HCT116 (cell line): ENCODE results near the gene PHF21B. TPM values are rescaled to one million over a fixed set of nuclear protein-coding genes. Genes with fewer than 3 reads are reported as not detected.

Experiments used
- ATAC-seq: fragments of 200-7000 bp; cut with Tn5 transposase; 2 replicates; pipeline ENCODE4 v1.9.1; 2020; ENCODE audit warnings: mild to moderate bottlenecking, moderate library complexity
- BruUV-seq: library from RNA; stranded (reverse); fragments of 400-500 nt; replicated peaks from 2 replicates; lab custom pipeline; 2021; lab: Mats Ljungman, UMichigan
- CTCF ChIA-PET: fragments of 300-600 bp; sonication (Branson Sonifier 250); formaldehyde crosslinking; loops from one replicate; lab custom pipeline; 2021; ENCODE audit warnings: antibody characterized with exemption; lab: Charles Lee
- POLR2A ChIA-PET: fragments of 300-600, 350-600 bp; sonication (Branson Sonifier 250); formaldehyde crosslinking; loops from one replicate; lab custom pipeline; 2021; ENCODE audit warnings: antibody characterized with exemption; lab: Charles Lee
- RAD21 ChIA-PET, 2 experiments: fragments of 300-600 bp; sonication (Branson Sonifier 250); formaldehyde crosslinking; loops; one replicate each; lab custom pipeline; 2023; ENCODE audit warnings: low total read pairs in 2 of 2; ENCODE audit not compliant: uncharacterized antibody in 2 of 2, unreplicated experiment in 2 of 2, low non-redundant PET in 1 of 2; lab: Charles Lee
- DNase-seq: peaks from one replicate; pipeline ENCODE4 v3.0.0-alpha.2; 2010; ENCODE audit warnings: low read depth, low spot score
- H2AFZ ChIP-seq: fragments of 200-600 bp; shearing (Covaris generic), sonication (generic); 2 replicates; pipeline ENCODE4 v1.6.1; 2017; ENCODE audit warnings: low read depth, mixed run types, mixed read lengths, antibody characterized with exemption, low read length; ENCODE audit not compliant: poor library complexity, severe bottlenecking
- H3K27ac ChIP-seq: 2 replicates; pipeline ENCODE4 v1.5.1; 2012; ENCODE audit warnings: low read depth, low read length
- H3K27me3 ChIP-seq: fragments of 200-600 bp; sonication (generic); 2 replicates; pipeline ENCODE4 v1.6.1; 2016; ENCODE audit warnings: mixed run types, low read length, mixed read lengths; ENCODE audit not compliant: insufficient read depth
- H3K36me3 ChIP-seq, 2 experiments: fragments of 200-500 bp in 1 of 2; fragments of 200-600 bp in 1 of 2; sonication (Bioruptor generic) in 1 of 2; sonication (generic) in 1 of 2; 2 replicates each; pipeline versions ENCODE4 v1.5.1 to v1.6.1; 2014 to 2016; ENCODE audit warnings: low read length in 2 of 2, inconsistent platforms in 1 of 2, mixed read lengths in 1 of 2, mixed run types in 1 of 2; ENCODE audit not compliant: insufficient read depth in 2 of 2, control insufficient read depth in 1 of 2
- H3K4me1 ChIP-seq, 2 experiments: fragments of 200-600 bp in 1 of 2; sonication (generic) in 1 of 2; 2 replicates each; pipeline versions ENCODE4 v1.5.1 to v1.6.1; 2012 to 2017; ENCODE audit warnings: low read length in 2 of 2, inconsistent platforms in 1 of 2, mild to moderate bottlenecking in 1 of 2, mixed read lengths in 1 of 2, mixed run types in 1 of 2, moderate library complexity in 1 of 2; ENCODE audit not compliant: insufficient read depth in 2 of 2, control insufficient read depth in 1 of 2
- H3K4me2 ChIP-seq: fragments of 200-600 bp; sonication (generic); 2 replicates; pipeline ENCODE4 v1.6.1; 2017; ENCODE audit warnings: mixed run types, low read length, mixed read lengths
- H3K4me3 ChIP-seq, 2 experiments: fragments of 200-600 bp in 1 of 2; sonication (generic) in 1 of 2; replicated peaks in 1 of 2; 2 replicates each; pipeline ENCODE4 v1.5.1; 2011 to 2016; ENCODE audit warnings: low read length in 2 of 2, control low read depth in 1 of 2, low read depth in 1 of 2, mild to moderate bottlenecking in 1 of 2, mixed read lengths in 1 of 2, mixed run types in 1 of 2
- H3K79me2 ChIP-seq: fragments of 200-600 bp; sonication (generic); 2 replicates; pipeline ENCODE4 v1.6.1; 2017; ENCODE audit warnings: mild to moderate bottlenecking, mixed run types, low read length, moderate library complexity, mixed read lengths; ENCODE audit not compliant: insufficient read depth
- H3K9ac ChIP-seq: fragments of 200-600 bp; sonication (generic); 2 replicates; pipeline ENCODE4 v1.6.1; 2016; ENCODE audit warnings: low read length, mixed read lengths
- H3K9me2 ChIP-seq: fragments of 200-600 bp; sonication (generic), shearing (Covaris generic); 2 replicates; pipeline ENCODE4 v1.6.1; 2017; ENCODE audit warnings: mixed run types, mild to moderate bottlenecking, moderate library complexity; ENCODE audit not compliant: insufficient read depth
- H3K9me3 ChIP-seq, 2 experiments: fragments of 200-500 bp in 1 of 2; fragments of 200-600 bp in 1 of 2; sonication (Bioruptor generic) in 1 of 2; sonication (generic) in 1 of 2; 2 replicates each; pipeline ENCODE4 v1.6.1; 2014 to 2017; ENCODE audit warnings: low read length in 2 of 2, mixed read lengths in 2 of 2, inconsistent platforms in 1 of 2, low read depth in 1 of 2, mild to moderate bottlenecking in 1 of 2, mixed run types in 1 of 2, moderate library complexity in 1 of 2; ENCODE audit not compliant: control insufficient read depth in 1 of 2, insufficient read depth in 1 of 2
- H4K20me1 ChIP-seq: fragments of 200-600 bp; sonication (generic), shearing (Covaris generic); 2 replicates; pipeline ENCODE4 v1.6.1; 2017; ENCODE audit warnings: mixed run types, mild to moderate bottlenecking, moderate library complexity; ENCODE audit not compliant: insufficient read depth
- CBX3 ChIP-seq: IDR thresholded peaks from 2 replicates; pipeline ENCODE4 v1.6.1; 2012; ENCODE audit warnings: low read depth
- CEBPB ChIP-seq: IDR thresholded peaks from 2 replicates; pipeline ENCODE4 v1.6.1; 2012; ENCODE audit warnings: low read depth
- CTCF ChIP-seq, 3 experiments: fragments of 200-600 bp in 1 of 3; sonication (generic) in 1 of 3; IDR thresholded peaks in 2 of 3; conservative IDR thresholded peaks in 1 of 3; 2 replicates each; pipeline ENCODE4 v1.5.1; 2012 to 2017; ENCODE audit warnings: low read depth in 2 of 3, low read length in 2 of 3, antibody characterized with exemption in 1 of 3, borderline replicate concordance in 1 of 3, control low read depth in 1 of 3, mild to moderate bottlenecking in 1 of 3, mixed read lengths in 1 of 3, mixed run types in 1 of 3, moderate library complexity in 1 of 3; ENCODE audit not compliant: insufficient read depth in 1 of 3
- EGR1 ChIP-seq: IDR thresholded peaks from 2 replicates; pipeline ENCODE4 v1.6.1; 2012; ENCODE audit warnings: low read depth
- ELF1 ChIP-seq: IDR thresholded peaks from 2 replicates; pipeline ENCODE4 v1.6.1; 2012; ENCODE audit warnings: low read depth, borderline replicate concordance
- EZH2 ChIP-seq: fragments of 200-600 bp; sonication (generic); IDR thresholded peaks from 2 replicates; pipeline ENCODE4 v1.6.1; 2017; ENCODE audit warnings: antibody characterized with exemption, mixed run types
- FOSL1 ChIP-seq: IDR thresholded peaks from 2 replicates; pipeline ENCODE4 v1.6.1; 2012; ENCODE audit warnings: low read depth
- JUND ChIP-seq: IDR thresholded peaks from 2 replicates; pipeline ENCODE4 v1.6.1; 2012
- MAX ChIP-seq: IDR thresholded peaks from 2 replicates; pipeline ENCODE4 v1.6.1; 2012
- POLR2A ChIP-seq: IDR thresholded peaks from 2 replicates; pipeline ENCODE4 v1.7.0; 2011; ENCODE audit warnings: borderline replicate concordance; ENCODE audit not compliant: insufficient read depth, insufficient read length; ENCODE audit errors: extremely low read depth
- POLR2AphosphoS5 ChIP-seq: IDR thresholded peaks from 2 replicates; pipeline ENCODE4 v1.6.1; 2011; ENCODE audit warnings: mild to moderate bottlenecking, low read depth, low read length, moderate library complexity
- RAD21 ChIP-seq: IDR thresholded peaks from 2 replicates; pipeline ENCODE4 v1.6.1; 2012; ENCODE audit warnings: low read depth, mild to moderate bottlenecking
- SP1 ChIP-seq: IDR thresholded peaks from 2 replicates; pipeline ENCODE4 v1.6.1; 2012; ENCODE audit warnings: low read depth
- SRF ChIP-seq: IDR thresholded peaks from 2 replicates; pipeline ENCODE4 v1.6.1; 2012; ENCODE audit warnings: low read depth
- TCF7L2 ChIP-seq: IDR thresholded peaks from 2 replicates; pipeline ENCODE4 v1.7.0; 2011; ENCODE audit warnings: borderline replicate concordance, inconsistent platforms; ENCODE audit not compliant: insufficient read depth, insufficient read length; ENCODE audit errors: extremely low read depth
- YY1 ChIP-seq: IDR thresholded peaks from 2 replicates; pipeline ENCODE4 v1.6.1; 2011; ENCODE audit warnings: low read length, low read depth, moderate library complexity, mild to moderate bottlenecking; ENCODE audit not compliant: insufficient replicate concordance; ENCODE audit errors: extremely low read depth
- ZFX ChIP-seq: fragments of 450-650 bp; IDR thresholded peaks from 2 replicates; pipeline ENCODE4 v1.6.1; 2017
- intact Hi-C: fragments of 100-400 bp; cut with micrococcal nuclease; formaldehyde crosslinking; loops from 2 replicates; pipeline ENCODE4 v1.10.0; 2022
- total RNA-seq: library from RNA; stranded (reverse); gene quantifications from one replicate; pipeline ENCODE4 v1.2.1, GENCODE V29; 2021; ENCODE audit not compliant: unreplicated experiment
- TF ChIP-seq, protein P1 (sequence below): IDR thresholded peaks from 2 replicates; pipeline ENCODE4 v1.6.1; 2012; ENCODE audit warnings: low read depth
- TF ChIP-seq, protein P2 (sequence below): IDR thresholded peaks from 2 replicates; pipeline ENCODE4 v1.6.1; 2012
- TF ChIP-seq, protein P3 (sequence below): IDR thresholded peaks from 2 replicates; pipeline ENCODE4 v1.6.1; 2011; ENCODE audit warnings: mild to moderate bottlenecking, low read length, moderate library complexity; ENCODE audit not compliant: insufficient replicate concordance; ENCODE audit errors: extremely low read depth

Gene PHF21B
- total RNA-seq, 1 experiment from 2014 or later: not detected

GRCh38 chr22:44930711-44931035 is 79.1 kb downstream of the PHF21B start:
- H3K27me3 ChIP-seq: no peaks in the 10 kb centered on the region
- no peaks in the 10 kb centered on the region for H3K36me3 ChIP-seq
- no peaks in the 10 kb centered on the region for H3K4me1 ChIP-seq
- H2AFZ ChIP-seq: no peak overlapping the region
- H3K27ac ChIP-seq: no peak overlapping the region
- peak; percentile 34; the same call in 1 of the 2 replicates for ATAC-seq
- no peak overlapping the region for H3K9ac ChIP-seq
- no peak for DNase-seq
- H3K79me2 ChIP-seq: no peaks in the 10 kb centered on the region
- H3K9me2 ChIP-seq: no peaks in the 10 kb centered on the region
- H3K9me3 ChIP-seq: no peaks in the 10 kb centered on the region
- ChIA-PET CTCF (no interaction called here), POLR2A (no interaction called here), RAD21 (no interaction called here)
- H3K4me3 ChIP-seq: no peak overlapping the region
- H3K4me2 ChIP-seq: no peak overlapping the region
- intact Hi-C loops: no loop called here
- TF ChIP-seq, protein P1, sequence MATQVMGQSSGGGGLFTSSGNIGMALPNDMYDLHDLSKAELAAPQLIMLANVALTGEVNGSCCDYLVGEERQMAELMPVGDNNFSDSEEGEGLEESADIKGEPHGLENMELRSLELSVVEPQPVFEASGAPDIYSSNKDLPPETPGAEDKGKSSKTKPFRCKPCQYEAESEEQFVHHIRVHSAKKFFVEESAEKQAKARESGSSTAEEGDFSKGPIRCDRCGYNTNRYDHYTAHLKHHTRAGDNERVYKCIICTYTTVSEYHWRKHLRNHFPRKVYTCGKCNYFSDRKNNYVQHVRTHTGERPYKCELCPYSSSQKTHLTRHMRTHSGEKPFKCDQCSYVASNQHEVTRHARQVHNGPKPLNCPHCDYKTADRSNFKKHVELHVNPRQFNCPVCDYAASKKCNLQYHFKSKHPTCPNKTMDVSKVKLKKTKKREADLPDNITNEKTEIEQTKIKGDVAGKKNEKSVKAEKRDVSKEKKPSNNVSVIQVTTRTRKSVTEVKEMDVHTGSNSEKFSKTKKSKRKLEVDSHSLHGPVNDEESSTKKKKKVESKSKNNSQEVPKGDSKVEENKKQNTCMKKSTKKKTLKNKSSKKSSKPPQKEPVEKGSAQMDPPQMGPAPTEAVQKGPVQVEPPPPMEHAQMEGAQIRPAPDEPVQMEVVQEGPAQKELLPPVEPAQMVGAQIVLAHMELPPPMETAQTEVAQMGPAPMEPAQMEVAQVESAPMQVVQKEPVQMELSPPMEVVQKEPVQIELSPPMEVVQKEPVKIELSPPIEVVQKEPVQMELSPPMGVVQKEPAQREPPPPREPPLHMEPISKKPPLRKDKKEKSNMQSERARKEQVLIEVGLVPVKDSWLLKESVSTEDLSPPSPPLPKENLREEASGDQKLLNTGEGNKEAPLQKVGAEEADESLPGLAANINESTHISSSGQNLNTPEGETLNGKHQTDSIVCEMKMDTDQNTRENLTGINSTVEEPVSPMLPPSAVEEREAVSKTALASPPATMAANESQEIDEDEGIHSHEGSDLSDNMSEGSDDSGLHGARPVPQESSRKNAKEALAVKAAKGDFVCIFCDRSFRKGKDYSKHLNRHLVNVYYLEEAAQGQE: no peak
- TF ChIP-seq ELF1 (no peak), JUND (no peak), TCF7L2 (no peak), SP1 (no peak), YY1 (no peak), ZFX (no peak), RAD21 (no peak), SRF (no peak), EGR1 (no peak), CBX3 (no peak), FOSL1 (no peak), EZH2 (no peak), POLR2AphosphoS5 (no peak), POLR2A (no peak), CTCF (IDR thresholded peaks at IDR 0.05 in 2 of 3, conservative IDR thresholded peaks at IDR 0.05 in 1 of 3; ENCODE audit: borderline replicate concordance in 1 of 3, insufficient read depth in 1 of 3, low read depth in 2 of 3, low read length in 2 of 3) (no peak), CEBPB (no peak), MAX (no peak)
- TF ChIP-seq, protein P2, sequence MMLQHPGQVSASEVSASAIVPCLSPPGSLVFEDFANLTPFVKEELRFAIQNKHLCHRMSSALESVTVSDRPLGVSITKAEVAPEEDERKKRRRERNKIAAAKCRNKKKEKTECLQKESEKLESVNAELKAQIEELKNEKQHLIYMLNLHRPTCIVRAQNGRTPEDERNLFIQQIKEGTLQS: no peak
- TF ChIP-seq, protein P3, sequence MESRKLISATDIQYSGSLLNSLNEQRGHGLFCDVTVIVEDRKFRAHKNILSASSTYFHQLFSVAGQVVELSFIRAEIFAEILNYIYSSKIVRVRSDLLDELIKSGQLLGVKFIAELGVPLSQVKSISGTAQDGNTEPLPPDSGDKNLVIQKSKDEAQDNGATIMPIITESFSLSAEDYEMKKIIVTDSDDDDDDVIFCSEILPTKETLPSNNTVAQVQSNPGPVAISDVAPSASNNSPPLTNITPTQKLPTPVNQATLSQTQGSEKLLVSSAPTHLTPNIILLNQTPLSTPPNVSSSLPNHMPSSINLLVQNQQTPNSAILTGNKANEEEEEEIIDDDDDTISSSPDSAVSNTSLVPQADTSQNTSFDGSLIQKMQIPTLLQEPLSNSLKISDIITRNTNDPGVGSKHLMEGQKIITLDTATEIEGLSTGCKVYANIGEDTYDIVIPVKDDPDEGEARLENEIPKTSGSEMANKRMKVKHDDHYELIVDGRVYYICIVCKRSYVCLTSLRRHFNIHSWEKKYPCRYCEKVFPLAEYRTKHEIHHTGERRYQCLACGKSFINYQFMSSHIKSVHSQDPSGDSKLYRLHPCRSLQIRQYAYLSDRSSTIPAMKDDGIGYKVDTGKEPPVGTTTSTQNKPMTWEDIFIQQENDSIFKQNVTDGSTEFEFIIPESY: no peak
- no TSS peak for BruUV-seq
- no peaks in the 10 kb centered on the region for H4K20me1 ChIP-seq
